OCI-LY1 (cell line): ENCODE measurements around the gene RNF135.
A peak's percentile ranks its signal among the peaks of the same experiment; 100 is the strongest.

ENCODE experiments used
- H2AFZ ChIP-seq: fragments of 200-600 bp; sonication (generic), shearing (Covaris generic); 2 replicates; pipeline ENCODE4 v1.6.0; 2014; ENCODE audit warnings: antibody characterized with exemption, mild to moderate bottlenecking, low read length
- H3F3A ChIP-seq: fragments of 200-600 bp; sonication (generic), shearing (Covaris generic); 2 replicates; pipeline ENCODE4 v1.6.0; 2014; ENCODE audit warnings: mild to moderate bottlenecking, antibody characterized with exemption, low read length, moderate library complexity; ENCODE audit not compliant: insufficient read depth
- H3K27ac ChIP-seq: fragments of 200-600 bp; sonication (generic); 2 replicates; pipeline ENCODE4 v1.5.1; 2014; ENCODE audit warnings: low read length, mixed run types, mild to moderate bottlenecking, low read depth; ENCODE audit not compliant: poor library complexity, severe bottlenecking
- H3K27me3 ChIP-seq: fragments of 200-600 bp; sonication (generic); 2 replicates; pipeline ENCODE4 v1.6.0; 2014; ENCODE audit warnings: antibody characterized with exemption, mild to moderate bottlenecking, low read length, moderate library complexity; ENCODE audit not compliant: insufficient read depth
- H3K36me3 ChIP-seq: fragments of 200-600 bp; sonication (generic); 2 replicates; pipeline ENCODE4 v1.6.1; 2014; ENCODE audit warnings: mild to moderate bottlenecking, antibody characterized with exemption, low read length, moderate library complexity, mixed read lengths; ENCODE audit not compliant: insufficient read depth
- H3K4me1 ChIP-seq: fragments of 200-600 bp; sonication (generic); 2 replicates; pipeline ENCODE4 v1.5.1; 2014; ENCODE audit warnings: mild to moderate bottlenecking, low read length, moderate library complexity; ENCODE audit not compliant: insufficient read depth, severe bottlenecking
- H3K4me2 ChIP-seq: fragments of 200-600 bp; sonication (generic), shearing (Covaris generic); 2 replicates; pipeline ENCODE4 v1.6.1; 2014; ENCODE audit warnings: low read length
- H3K4me3 ChIP-seq: fragments of 200-600 bp; sonication (generic); 2 replicates; pipeline ENCODE4 v1.5.1; 2014; ENCODE audit warnings: low read length, low read depth, mild to moderate bottlenecking, mixed read lengths; ENCODE audit not compliant: poor library complexity, severe bottlenecking
- H3K79me2 ChIP-seq: fragments of 200-600 bp; shearing (Covaris generic); 2 replicates; pipeline ENCODE4 v1.6.1; 2016; ENCODE audit warnings: mixed run types, low read length, mixed read lengths; ENCODE audit not compliant: insufficient read depth
- H3K9ac ChIP-seq: fragments of 200-600 bp; sonication (generic), shearing (Covaris generic); 2 replicates; pipeline ENCODE4 v1.6.1; 2014; ENCODE audit warnings: mild to moderate bottlenecking, low read length, mixed read lengths
- H3K9me2 ChIP-seq: fragments of 200-600 bp; sonication (generic), shearing (Covaris generic); 2 replicates; pipeline ENCODE4 v1.6.1; 2014; ENCODE audit warnings: low read depth, mild to moderate bottlenecking, low read length, mixed read lengths
- H3K9me3 ChIP-seq: fragments of 200-600 bp; shearing (Covaris generic); 2 replicates; pipeline ENCODE4 v1.6.1; 2014; ENCODE audit warnings: low read length, mixed read lengths
- H4K20me1 ChIP-seq: fragments of 200-600 bp; sonication (generic), shearing (Covaris generic); 2 replicates; pipeline ENCODE4 v1.6.0; 2016; ENCODE audit warnings: mild to moderate bottlenecking, low read length; ENCODE audit not compliant: insufficient read depth
- EZH2 ChIP-seq: fragments of 200-600 bp; sonication (generic), shearing (Covaris generic); IDR thresholded peaks from 2 replicates; pipeline ENCODE4 v1.8.0; 2017; ENCODE audit warnings: borderline replicate concordance, mixed run types, mild to moderate bottlenecking, antibody characterized with exemption, low read length, moderate library complexity, mixed read lengths
- TF ChIP-seq, protein P1 (sequence below): fragments of 200-600 bp; sonication (generic), shearing (Covaris generic); IDR thresholded peaks from 2 replicates; pipeline ENCODE4 v1.5.1; 2017; ENCODE audit warnings: mild to moderate bottlenecking, antibody characterized with exemption, low read length, moderate library complexity, mixed read lengths

RNF135 gene

DNA sequence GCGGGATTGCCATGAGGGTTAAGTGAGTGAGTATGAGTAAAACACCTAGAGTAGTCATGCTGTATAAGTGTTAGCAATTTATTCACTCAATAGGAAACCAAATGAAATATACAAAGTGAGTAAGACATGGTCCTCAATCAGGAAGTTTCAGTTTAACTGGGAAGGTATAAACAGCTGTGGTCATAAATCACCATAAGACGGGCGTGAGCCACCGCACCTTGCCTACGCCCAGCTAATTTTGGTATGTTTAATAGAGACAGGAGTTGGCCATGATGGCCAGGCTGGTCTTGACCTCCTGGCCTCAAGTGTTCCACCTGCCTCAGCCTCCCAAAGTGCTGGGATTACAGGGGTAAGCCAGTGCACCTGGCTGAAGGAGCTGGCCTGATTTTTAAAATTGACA is 27.0 kb downstream of the RNF135 start:
- no peaks in the 10 kb centered on the region for H3F3A ChIP-seq
- H3K9me3 ChIP-seq, result no peaks in the 10 kb centered on the region
- no peak overlapping the region for H2AFZ ChIP-seq
- H4K20me1 ChIP-seq, result no peaks in the 10 kb centered on the region
- no peaks in the 10 kb centered on the region for H3K9me2 ChIP-seq
- peaks cover 80% of the 10 kb centered on the region for H3K36me3 ChIP-seq
- TF ChIP-seq, protein P1, sequence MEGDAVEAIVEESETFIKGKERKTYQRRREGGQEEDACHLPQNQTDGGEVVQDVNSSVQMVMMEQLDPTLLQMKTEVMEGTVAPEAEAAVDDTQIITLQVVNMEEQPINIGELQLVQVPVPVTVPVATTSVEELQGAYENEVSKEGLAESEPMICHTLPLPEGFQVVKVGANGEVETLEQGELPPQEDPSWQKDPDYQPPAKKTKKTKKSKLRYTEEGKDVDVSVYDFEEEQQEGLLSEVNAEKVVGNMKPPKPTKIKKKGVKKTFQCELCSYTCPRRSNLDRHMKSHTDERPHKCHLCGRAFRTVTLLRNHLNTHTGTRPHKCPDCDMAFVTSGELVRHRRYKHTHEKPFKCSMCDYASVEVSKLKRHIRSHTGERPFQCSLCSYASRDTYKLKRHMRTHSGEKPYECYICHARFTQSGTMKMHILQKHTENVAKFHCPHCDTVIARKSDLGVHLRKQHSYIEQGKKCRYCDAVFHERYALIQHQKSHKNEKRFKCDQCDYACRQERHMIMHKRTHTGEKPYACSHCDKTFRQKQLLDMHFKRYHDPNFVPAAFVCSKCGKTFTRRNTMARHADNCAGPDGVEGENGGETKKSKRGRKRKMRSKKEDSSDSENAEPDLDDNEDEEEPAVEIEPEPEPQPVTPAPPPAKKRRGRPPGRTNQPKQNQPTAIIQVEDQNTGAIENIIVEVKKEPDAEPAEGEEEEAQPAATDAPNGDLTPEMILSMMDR, result no peak
- TF ChIP-seq EZH2, result no peak
- no peak overlapping the region for H3K27ac ChIP-seq
- H3K4me2 ChIP-seq, result no peak overlapping the region
- peaks cover 14% of the 10 kb centered on the region for H3K4me1 ChIP-seq
- no peaks in the 10 kb centered on the region for H3K27me3 ChIP-seq
- H3K4me3 ChIP-seq, result no peak overlapping the region
- H3K79me2 ChIP-seq, result no peaks in the 10 kb centered on the region
- no peak overlapping the region for H3K9ac ChIP-seq

DNA sequence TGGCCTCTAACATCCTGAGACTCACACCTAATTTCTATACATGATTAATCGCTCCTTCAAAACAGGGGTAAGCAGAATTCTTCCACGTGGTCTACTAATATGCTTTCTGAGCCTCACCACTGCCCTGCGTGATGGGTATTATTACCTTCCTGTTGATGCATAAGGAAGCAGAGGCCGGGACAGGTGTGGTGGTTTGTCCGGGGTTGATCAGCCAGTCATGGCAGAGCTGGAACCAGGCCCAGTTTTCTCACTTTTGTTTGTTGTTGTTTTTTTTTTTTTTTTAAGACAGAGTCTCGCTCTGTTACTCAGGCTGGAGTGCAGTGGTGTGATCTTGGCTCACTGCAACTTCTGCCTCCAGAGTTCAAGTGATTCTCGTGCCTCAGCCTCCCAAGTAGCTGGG is 31.2 kb downstream of the RNF135 start:
- no peak overlapping the region for H2AFZ ChIP-seq
- H3K4me2 ChIP-seq, result no peak overlapping the region; the same call in 1 of the 2 replicates
- TF ChIP-seq, protein P1, result no peak
- no peak for TF ChIP-seq EZH2
- H3K9ac ChIP-seq, result no peak overlapping the region
- no peaks in the 10 kb centered on the region for H3K9me2 ChIP-seq
- peaks cover 21% of the 10 kb centered on the region for H3K4me1 ChIP-seq
- no peak overlapping the region for H3K4me3 ChIP-seq
- H3F3A ChIP-seq, result no peaks in the 10 kb centered on the region
- no peaks in the 10 kb centered on the region for H3K27me3 ChIP-seq
- H3K79me2 ChIP-seq, result no peaks in the 10 kb centered on the region
- H3K27ac ChIP-seq, result peak overlapping the region; percentile 72
- H3K9me3 ChIP-seq, result no peaks in the 10 kb centered on the region
- H4K20me1 ChIP-seq, result no peaks in the 10 kb centered on the region
- peaks cover 63% of the 10 kb centered on the region for H3K36me3 ChIP-seq

- no peak overlapping the region for H3K4me3 ChIP-seq
- peaks cover 34% of the 10 kb centered on the region for H3K4me1 ChIP-seq
- no peak overlapping the region for H3K4me2 ChIP-seq
- no peaks in the 10 kb centered on the region for H3F3A ChIP-seq
- H3K9me3 ChIP-seq, result no peaks in the 10 kb centered on the region
- H3K9me2 ChIP-seq, result no peaks in the 10 kb centered on the region
- no peak overlapping the region for H3K27ac ChIP-seq
- TF ChIP-seq EZH2, result no peak
- TF ChIP-seq, protein P1, result no peak
- peaks cover 52% of the 10 kb centered on the region for H3K36me3 ChIP-seq
- H4K20me1 ChIP-seq, result no peaks in the 10 kb centered on the region
- no peak overlapping the region for H2AFZ ChIP-seq
- H3K9ac ChIP-seq, result no peak overlapping the region
- no peaks in the 10 kb centered on the region for H3K79me2 ChIP-seq
- no peaks in the 10 kb centered on the region for H3K27me3 ChIP-seq
Measured at GRCh38 chr17:31003225-31003866, 32.5 kb downstream of the RNF135 start.
